ENCODE measurements around the gene SEL1L. TPM values are rescaled to one million over a fixed set of nuclear protein-coding genes. Genes with fewer than 3 reads are reported as not detected.

SEL1L gene
- total and polyA plus RNA-seq, 2 of the 13 experiments (the other 11 are each of a cell fraction or from before 2014, with no cell fraction given) = 15.3 to 61.0 TPM

DNA sequence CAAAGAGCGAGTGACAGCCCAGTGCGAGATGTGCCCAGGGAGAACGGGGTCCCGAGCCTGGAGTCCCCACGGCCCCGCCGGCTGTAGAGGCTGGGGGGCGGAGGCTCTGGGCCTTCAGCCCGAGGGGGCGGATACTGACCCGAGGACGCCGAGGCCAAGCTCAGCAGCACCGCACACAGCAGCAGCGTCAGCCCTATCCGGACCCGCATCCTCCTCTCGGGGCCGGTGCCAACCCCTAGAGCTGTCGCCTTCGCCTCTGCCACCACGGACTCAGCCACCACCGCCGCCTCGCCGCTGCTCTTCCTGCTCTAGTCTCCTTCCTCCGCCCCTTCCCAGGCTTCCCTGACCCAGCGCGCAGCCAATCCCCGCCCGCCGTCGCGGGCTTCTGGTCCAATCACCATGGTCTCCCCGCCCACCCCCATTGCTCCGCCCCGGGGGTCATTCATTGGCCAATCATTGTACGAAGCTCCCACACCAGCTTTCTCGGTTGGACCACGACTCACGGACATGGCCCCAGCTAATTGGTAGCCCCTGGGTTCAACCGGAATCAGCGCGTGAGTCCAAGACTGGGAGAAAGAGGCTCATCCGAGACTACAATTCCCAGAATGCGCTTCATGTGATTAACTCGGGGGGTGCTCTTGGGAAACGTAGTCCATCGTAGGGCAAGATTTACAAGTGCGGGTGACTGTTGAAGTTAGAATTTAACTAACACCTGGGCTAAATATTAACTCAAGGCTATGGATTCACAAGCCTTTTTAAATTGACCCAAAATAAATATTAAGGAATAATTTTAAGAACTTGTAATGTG is at the start of gene SEL1L (continued):
- TF ChIP-seq, protein P1, sequence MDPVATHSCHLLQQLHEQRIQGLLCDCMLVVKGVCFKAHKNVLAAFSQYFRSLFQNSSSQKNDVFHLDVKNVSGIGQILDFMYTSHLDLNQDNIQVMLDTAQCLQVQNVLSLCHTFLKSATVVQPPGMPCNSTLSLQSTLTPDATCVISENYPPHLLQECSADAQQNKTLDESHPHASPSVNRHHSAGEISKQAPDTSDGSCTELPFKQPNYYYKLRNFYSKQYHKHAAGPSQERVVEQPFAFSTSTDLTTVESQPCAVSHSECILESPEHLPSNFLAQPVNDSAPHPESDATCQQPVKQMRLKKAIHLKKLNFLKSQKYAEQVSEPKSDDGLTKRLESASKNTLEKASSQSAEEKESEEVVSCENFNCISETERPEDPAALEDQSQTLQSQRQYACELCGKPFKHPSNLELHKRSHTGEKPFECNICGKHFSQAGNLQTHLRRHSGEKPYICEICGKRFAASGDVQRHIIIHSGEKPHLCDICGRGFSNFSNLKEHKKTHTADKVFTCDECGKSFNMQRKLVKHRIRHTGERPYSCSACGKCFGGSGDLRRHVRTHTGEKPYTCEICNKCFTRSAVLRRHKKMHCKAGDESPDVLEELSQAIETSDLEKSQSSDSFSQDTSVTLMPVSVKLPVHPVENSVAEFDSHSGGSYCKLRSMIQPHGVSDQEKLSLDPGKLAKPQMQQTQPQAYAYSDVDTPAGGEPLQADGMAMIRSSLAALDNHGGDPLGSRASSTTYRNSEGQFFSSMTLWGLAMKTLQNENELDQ (CRISPR knock-in tag; IDR thresholded peaks at IDR 0.05; ENCODE audit: borderline replicate concordance) = no peak
- TF ChIP-seq KDM1A (CRISPR knock-in tag; IDR thresholded peaks at IDR 0.05) = no peak
- TF ChIP-seq NR2C2 (CRISPR knock-in tag; IDR thresholded peaks at IDR 0.05; ENCODE audit: borderline replicate concordance) = peak; percentile 97
- peak; percentile 88 for TF ChIP-seq TAF1 (CRISPR knock-in tag; IDR thresholded peaks at IDR 0.05)
- TF ChIP-seq, protein P2, sequence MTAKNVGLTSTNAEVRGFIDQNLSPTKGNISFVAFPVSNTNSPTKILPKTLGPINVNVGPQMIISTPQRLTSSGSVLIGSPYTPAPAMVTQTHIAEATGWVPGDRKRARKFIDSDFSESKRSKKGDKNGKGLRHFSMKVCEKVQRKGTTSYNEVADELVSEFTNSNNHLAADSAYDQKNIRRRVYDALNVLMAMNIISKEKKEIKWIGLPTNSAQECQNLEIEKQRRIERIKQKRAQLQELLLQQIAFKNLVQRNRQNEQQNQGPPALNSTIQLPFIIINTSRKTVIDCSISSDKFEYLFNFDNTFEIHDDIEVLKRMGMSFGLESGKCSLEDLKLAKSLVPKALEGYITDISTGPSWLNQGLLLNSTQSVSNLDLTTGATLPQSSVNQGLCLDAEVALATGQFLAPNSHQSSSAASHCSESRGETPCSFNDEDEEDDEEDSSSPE (CRISPR knock-in tag; IDR thresholded peaks at IDR 0.05) = peak; percentile 18; the same call in 1 of the 2 replicates
- TF ChIP-seq ZNF263 (CRISPR knock-in tag; IDR thresholded peaks at IDR 0.05) = 0 out of 2 replicates have a peak, but pooled peaks have one; percentile 16
- TF ChIP-seq, protein P3, sequence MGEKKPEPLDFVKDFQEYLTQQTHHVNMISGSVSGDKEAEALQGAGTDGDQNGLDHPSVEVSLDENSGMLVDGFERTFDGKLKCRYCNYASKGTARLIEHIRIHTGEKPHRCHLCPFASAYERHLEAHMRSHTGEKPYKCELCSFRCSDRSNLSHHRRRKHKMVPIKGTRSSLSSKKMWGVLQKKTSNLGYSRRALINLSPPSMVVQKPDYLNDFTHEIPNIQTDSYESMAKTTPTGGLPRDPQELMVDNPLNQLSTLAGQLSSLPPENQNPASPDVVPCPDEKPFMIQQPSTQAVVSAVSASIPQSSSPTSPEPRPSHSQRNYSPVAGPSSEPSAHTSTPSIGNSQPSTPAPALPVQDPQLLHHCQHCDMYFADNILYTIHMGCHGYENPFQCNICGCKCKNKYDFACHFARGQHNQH (CRISPR knock-in tag; IDR thresholded peaks at IDR 0.05) = no peak
- TF ChIP-seq, protein P4, sequence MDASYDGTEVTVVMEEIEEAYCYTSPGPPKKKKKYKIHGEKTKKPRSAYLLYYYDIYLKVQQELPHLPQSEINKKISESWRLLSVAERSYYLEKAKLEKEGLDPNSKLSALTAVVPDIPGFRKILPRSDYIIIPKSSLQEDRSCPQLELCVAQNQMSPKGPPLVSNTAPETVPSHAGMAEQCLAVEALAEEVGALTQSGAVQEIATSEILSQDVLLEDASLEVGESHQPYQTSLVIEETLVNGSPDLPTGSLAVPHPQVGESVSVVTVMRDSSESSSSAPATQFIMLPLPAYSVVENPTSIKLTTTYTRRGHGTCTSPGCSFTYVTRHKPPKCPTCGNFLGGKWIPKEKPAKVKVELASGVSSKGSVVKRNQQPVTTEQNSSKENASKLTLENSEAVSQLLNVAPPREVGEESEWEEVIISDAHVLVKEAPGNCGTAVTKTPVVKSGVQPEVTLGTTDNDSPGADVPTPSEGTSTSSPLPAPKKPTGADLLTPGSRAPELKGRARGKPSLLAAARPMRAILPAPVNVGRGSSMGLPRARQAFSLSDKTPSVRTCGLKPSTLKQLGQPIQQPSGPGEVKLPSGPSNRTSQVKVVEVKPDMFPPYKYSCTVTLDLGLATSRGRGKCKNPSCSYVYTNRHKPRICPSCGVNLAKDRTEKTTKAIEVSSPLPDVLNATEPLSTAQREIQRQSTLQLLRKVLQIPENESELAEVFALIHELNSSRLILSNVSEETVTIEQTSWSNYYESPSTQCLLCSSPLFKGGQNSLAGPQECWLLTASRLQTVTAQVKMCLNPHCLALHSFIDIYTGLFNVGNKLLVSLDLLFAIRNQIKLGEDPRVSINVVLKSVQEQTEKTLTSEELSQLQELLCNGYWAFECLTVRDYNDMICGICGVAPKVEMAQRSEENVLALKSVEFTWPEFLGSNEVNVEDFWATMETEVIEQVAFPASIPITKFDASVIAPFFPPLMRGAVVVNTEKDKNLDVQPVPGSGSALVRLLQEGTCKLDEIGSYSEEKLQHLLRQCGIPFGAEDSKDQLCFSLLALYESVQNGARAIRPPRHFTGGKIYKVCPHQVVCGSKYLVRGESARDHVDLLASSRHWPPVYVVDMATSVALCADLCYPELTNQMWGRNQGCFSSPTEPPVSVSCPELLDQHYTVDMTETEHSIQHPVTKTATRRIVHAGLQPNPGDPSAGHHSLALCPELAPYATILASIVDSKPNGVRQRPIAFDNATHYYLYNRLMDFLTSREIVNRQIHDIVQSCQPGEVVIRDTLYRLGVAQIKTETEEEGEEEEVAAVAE (CRISPR knock-in tag; IDR thresholded peaks at IDR 0.05; ENCODE audit: borderline replicate concordance) = peak; percentile 99
- 0 out of 2 replicates have a peak, but pooled peaks have one; percentile 15 for TF ChIP-seq GATAD2A (CRISPR knock-in tag; IDR thresholded peaks at IDR 0.05)
- no peak for TF ChIP-seq ZNF543 (CRISPR knock-in tag; IDR thresholded peaks at IDR 0.05)
- peak; percentile 81 for TF ChIP-seq ZFY (CRISPR knock-in tag; IDR thresholded peaks at IDR 0.05)
- TF ChIP-seq KAT8 (CRISPR knock-in tag; IDR thresholded peaks at IDR 0.05) = peak; percentile 79
- TF ChIP-seq POLR2G (IDR thresholded peaks at IDR 0.05; ENCODE audit: low read depth, low read length) = peak; percentile 83
- TF ChIP-seq TCF7 (IDR thresholded peaks at IDR 0.05; ENCODE audit: low read depth) = no peak
- TF ChIP-seq ZNF292 (CRISPR knock-in tag; IDR thresholded peaks at IDR 0.05; ENCODE audit: borderline replicate concordance, low read depth) = no peak
- TF ChIP-seq, protein P5, sequence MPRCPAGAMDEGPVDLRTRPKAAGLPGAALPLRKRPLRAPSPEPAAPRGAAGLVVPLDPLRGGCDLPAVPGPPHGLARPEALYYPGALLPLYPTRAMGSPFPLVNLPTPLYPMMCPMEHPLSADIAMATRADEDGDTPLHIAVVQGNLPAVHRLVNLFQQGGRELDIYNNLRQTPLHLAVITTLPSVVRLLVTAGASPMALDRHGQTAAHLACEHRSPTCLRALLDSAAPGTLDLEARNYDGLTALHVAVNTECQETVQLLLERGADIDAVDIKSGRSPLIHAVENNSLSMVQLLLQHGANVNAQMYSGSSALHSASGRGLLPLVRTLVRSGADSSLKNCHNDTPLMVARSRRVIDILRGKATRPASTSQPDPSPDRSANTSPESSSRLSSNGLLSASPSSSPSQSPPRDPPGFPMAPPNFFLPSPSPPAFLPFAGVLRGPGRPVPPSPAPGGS (CRISPR knock-in tag; IDR thresholded peaks at IDR 0.05) = 0 out of 2 replicates have a peak, but pooled peaks have one; percentile 38
- TF ChIP-seq ZNF251 (CRISPR knock-in tag; IDR thresholded peaks at IDR 0.05) = no peak
- TF ChIP-seq FOSL1 (CRISPR knock-in tag; IDR thresholded peaks at IDR 0.05; ENCODE audit: borderline replicate concordance) = no peak
- peak; percentile 93 for TF ChIP-seq MIXL1 (CRISPR knock-in tag; IDR thresholded peaks at IDR 0.05)
- no peak for TF ChIP-seq CHCHD3 (CRISPR knock-in tag; IDR thresholded peaks at IDR 0.05)
